Activated naive CD8-positive, alpha-beta T cell treated with anti-CD3 and anti-CD28 coated beads for 36 hours (primary cell): Measurements from ENCODE around the gene NOC3L. TPM values are rescaled to one million over a fixed set of nuclear protein-coding genes. Genes with fewer than 3 reads are reported as not detected.
A peak's percentile ranks its signal among the peaks of the same experiment; 100 is the strongest.

ENCODE experiments used
- DNase-seq: peaks from one replicate; pipeline ENCODE4 v3.0.0; 2021
- H3K27ac Mint-ChIP-seq: one replicate; pipeline ENCODE4 v1.8.0; 2022; ENCODE audit warnings: mild to moderate bottlenecking, moderate library complexity, mixed read lengths
- H3K27me3 Mint-ChIP-seq: one replicate; pipeline ENCODE4 v1.8.0; 2022; ENCODE audit warnings: mild to moderate bottlenecking, mixed read lengths
- H3K36me3 Mint-ChIP-seq: one replicate; pipeline ENCODE4 v1.8.0; 2021; ENCODE audit warnings: mild to moderate bottlenecking, mixed read lengths
- H3K4me1 Mint-ChIP-seq: one replicate; pipeline ENCODE4 v1.8.0; 2021; ENCODE audit warnings: mixed read lengths
- H3K4me3 Mint-ChIP-seq: one replicate; pipeline ENCODE4 v1.8.0; 2022; ENCODE audit warnings: mild to moderate bottlenecking, moderate library complexity, mixed read lengths
- H3K9me3 Mint-ChIP-seq: one replicate; pipeline ENCODE4 v1.8.0; 2022; ENCODE audit warnings: mixed read lengths
- total RNA-seq, 2 experiments: library from RNA; stranded (reverse); gene quantifications; one replicate each; pipeline ENCODE4 v1.2.3, GENCODE V29; 2021

Gene NOC3L
- total RNA-seq, 2 experiments from 2014 or later: 47.9 to 48.9 TPM

DNA sequence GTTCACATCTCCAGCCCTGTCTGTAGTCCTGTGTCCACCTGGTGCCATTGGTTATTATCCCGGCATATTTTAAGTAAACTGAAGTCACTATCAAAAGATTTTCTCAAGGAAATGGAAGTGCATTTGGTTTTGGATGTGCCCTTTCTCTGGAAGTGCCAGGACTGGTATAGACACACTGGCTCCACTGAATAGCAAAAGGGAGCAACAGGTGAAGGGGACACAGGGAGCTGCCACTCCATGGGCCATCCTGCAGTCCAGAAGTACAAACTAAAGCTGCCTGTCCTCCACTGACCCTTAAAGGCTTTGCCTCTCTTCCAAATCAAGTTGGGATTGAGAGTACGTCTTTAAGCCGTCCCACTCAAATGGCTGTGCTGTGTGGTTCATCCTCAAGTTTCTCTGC is 62.7 kb downstream of the NOC3L start:
- no peaks in the 10 kb centered on the region for H3K36me3 Mint-ChIP-seq
- peaks cover 51% of the 10 kb centered on the region for H3K27me3 Mint-ChIP-seq
- H3K9me3 Mint-ChIP-seq: no peaks in the 10 kb centered on the region
- no peak for DNase-seq
- peaks cover 12% of the 10 kb centered on the region for H3K4me1 Mint-ChIP-seq
- no peak overlapping the region for H3K27ac Mint-ChIP-seq
- H3K4me3 Mint-ChIP-seq: no peak overlapping the region

DNA sequence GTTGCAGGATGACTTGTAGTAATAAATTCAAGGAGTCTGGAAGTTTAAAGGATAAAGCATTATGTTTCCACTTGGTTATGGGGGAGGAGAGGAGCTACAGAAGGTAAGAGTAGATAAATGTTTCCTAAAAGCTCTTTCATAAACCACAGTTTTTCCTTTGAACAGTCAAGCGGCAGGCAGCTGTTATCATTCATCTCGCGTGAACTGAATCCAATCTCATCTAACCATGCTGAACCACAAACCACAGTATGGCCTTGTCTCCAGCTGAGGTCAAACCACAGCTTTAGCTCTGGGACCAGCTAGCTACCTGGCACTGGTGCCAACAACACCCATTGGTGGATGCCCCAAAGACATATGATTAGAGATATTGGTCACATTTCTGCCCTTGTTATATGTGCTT is 63.3 kb downstream of the NOC3L start:
- H3K36me3 Mint-ChIP-seq: no peaks in the 10 kb centered on the region
- no peaks in the 10 kb centered on the region for H3K9me3 Mint-ChIP-seq
- no peak overlapping the region for H3K27ac Mint-ChIP-seq
- no peak overlapping the region for H3K4me3 Mint-ChIP-seq
- DNase-seq: peak; percentile 3
- H3K4me1 Mint-ChIP-seq: peaks cover 12% of the 10 kb centered on the region
- peaks cover 51% of the 10 kb centered on the region for H3K27me3 Mint-ChIP-seq

DNA sequence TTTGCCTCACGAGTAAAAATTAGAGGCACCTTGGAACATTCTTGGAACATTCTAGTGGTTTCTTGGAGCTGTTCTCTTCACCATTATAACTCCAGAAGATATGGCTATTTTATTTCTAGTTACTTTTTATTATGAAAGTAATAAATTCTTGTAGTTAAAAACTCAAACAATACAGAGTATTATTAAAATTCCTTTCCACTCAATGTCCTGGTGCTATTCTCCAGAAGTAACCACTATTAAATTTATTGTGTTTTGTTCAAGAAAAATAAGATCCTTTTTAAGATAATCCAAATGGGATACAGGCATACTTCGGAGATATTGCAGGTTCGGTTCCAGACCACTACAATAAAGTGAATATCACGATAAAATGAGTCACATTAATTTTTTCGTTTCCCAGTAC is 68.6 kb downstream of the NOC3L start:
- H3K36me3 Mint-ChIP-seq: no peaks in the 10 kb centered on the region
- no peak for DNase-seq
- H3K27me3 Mint-ChIP-seq: peaks cover 38% of the 10 kb centered on the region
- peaks cover 3% of the 10 kb centered on the region for H3K4me1 Mint-ChIP-seq
- H3K27ac Mint-ChIP-seq: no peak overlapping the region
- H3K9me3 Mint-ChIP-seq: no peaks in the 10 kb centered on the region
- H3K4me3 Mint-ChIP-seq: no peak overlapping the region

DNA sequence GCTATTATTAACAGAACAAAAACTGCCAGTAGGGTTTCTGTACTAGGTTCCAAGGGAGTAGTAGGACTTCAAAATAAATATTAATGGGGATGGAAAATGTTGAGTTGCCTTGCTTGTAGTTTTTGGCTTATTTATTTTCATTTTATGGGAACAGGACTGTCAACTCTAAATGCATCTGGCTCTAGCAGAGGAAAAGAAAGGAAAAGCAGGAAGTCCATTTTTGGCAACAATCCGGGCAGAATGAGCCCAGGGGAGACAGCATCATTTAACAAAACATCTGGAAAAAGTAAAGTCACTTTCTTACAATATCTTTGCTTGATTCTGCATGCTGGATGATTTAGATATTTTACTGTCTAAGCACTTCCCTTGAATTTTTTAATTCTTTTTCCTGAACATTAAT is 69.4 kb downstream of the NOC3L start:
- DNase-seq: no peak
- H3K27ac Mint-ChIP-seq: no peak overlapping the region
- H3K9me3 Mint-ChIP-seq: no peaks in the 10 kb centered on the region
- no peak overlapping the region for H3K4me3 Mint-ChIP-seq
- no peaks in the 10 kb centered on the region for H3K4me1 Mint-ChIP-seq
- H3K27me3 Mint-ChIP-seq: peaks cover 30% of the 10 kb centered on the region
- no peaks in the 10 kb centered on the region for H3K36me3 Mint-ChIP-seq

DNA sequence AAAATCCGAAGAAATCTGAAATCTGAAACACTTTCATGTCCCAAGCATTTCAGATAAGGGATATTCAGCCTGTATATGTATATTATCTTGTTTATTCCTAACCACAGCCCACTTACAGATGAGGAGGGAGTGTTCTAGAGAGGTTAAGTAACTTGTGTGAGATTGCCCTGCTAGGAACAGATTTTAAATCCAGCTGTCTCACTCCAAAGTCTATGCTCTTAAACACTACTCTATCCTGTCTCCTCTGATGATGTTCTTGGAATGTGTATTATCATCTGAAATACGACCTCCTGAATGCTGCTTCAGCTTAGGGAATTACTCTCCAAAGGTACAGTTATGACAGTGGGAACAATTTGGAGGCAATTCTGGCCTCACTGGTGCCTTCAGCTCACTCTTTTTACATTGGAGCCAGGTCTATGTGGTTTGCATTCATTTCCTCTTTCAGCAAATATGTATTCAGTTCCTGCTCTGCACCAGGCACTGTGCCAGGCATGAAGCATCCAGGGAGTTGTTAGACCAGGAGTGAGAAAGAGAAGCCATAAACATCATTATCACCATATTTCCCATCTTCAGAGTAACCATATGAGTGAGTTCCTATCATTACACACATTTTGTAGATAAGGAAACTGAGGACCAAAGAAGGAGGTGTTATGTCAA is 70.2 kb downstream of the NOC3L start:
- no peaks in the 10 kb centered on the region for H3K36me3 Mint-ChIP-seq
- DNase-seq: no peak
- H3K9me3 Mint-ChIP-seq: no peaks in the 10 kb centered on the region
- H3K4me1 Mint-ChIP-seq: no peaks in the 10 kb centered on the region
- no peak overlapping the region for H3K27ac Mint-ChIP-seq
- peaks cover 32% of the 10 kb centered on the region for H3K27me3 Mint-ChIP-seq
- no peak overlapping the region for H3K4me3 Mint-ChIP-seq

DNA sequence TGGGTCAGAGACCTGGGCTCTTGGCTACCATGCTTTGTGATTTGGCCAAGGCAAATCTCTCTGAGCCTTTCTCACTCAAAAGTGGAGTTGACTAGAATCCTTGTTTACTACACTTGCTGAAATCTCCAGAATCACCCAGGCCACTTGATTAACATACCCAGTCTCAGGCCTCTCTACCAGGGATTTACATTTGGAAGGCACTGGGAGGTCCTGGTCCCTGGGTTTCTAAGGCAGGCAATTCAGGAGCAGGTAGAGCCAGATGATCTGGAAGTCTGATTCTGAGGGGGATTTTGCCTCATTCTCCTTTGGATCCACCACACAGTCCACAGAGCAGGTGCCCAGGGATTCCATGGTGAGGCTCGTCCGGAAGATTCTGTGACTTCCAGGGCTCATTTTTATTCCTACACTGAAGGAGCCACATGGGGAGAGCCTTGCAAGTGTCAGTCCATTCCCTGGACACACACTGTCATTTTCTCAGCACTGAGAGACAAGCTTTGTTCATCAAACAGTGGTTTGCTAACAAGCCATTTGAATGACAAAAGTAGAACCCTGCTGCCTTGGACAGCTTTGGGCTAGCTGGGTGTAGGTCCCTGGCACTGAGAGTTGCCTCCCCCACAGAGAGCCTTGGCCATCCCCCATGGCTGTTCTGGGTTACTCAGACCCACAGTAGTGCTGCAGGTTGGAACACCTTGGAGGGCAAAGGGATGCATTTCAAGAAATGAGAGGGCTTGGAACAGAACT is 74.2 kb downstream of the NOC3L start:
- no peak for DNase-seq
- Mint-ChIP-seq H3K27ac (no peak overlapping the region), H3K9me3 (no peaks in the 10 kb centered on the region), H3K27me3 (peaks cover 20% of the 10 kb centered on the region), H3K4me3 (no peak overlapping the region), H3K36me3 (no peaks in the 10 kb centered on the region), H3K4me1 (no peaks in the 10 kb centered on the region)

DNA sequence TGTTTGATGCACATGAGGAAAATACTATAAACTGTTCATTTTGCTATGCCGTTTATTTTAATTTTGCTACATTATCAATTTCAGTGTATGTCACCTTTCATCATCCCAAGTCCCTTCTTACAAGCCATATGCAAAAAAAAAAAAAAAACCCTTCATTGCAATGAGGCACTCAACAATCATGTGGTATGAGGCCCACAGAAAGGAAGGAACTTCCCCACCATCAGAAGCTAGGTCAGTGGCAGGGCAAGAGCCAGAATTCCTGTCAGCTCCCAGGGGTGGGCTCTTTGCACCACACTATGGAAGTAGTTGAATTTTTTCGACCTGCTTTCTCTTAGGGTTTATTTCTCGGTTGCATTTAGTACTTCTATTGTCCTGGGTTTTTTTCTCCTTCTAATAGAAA is 75.4 kb downstream of the NOC3L start:
- H3K27me3 Mint-ChIP-seq: peaks cover 14% of the 10 kb centered on the region
- H3K27ac Mint-ChIP-seq: no peak overlapping the region
- no peak for DNase-seq
- H3K36me3 Mint-ChIP-seq: no peaks in the 10 kb centered on the region
- H3K4me1 Mint-ChIP-seq: no peaks in the 10 kb centered on the region
- no peaks in the 10 kb centered on the region for H3K9me3 Mint-ChIP-seq
- H3K4me3 Mint-ChIP-seq: no peak overlapping the region

DNA sequence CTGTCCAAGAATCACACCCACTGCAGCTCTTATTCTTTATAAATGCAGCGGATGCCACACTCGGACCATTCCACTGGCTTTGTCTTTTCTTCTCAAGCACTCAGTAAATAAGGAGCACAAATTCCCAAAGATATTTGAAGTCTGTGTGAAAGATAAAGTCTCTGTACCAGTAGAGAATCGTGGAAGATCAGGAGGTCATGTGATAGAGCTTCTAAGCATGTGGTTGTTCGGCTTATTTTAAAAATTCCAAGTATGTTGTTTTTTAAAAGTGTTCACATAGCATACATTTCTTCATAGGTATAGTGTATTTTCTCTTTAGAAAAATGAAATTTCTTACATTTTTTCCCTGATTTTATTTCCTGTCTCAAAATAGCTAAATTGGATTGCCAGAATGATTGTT is 75.8 kb downstream of the NOC3L start:
- Mint-ChIP-seq H3K27me3 (peaks cover 13% of the 10 kb centered on the region), H3K4me1 (no peaks in the 10 kb centered on the region), H3K4me3 (no peak overlapping the region), H3K27ac (no peak overlapping the region), H3K36me3 (no peaks in the 10 kb centered on the region), H3K9me3 (no peaks in the 10 kb centered on the region)
- DNase-seq: no peak

DNA sequence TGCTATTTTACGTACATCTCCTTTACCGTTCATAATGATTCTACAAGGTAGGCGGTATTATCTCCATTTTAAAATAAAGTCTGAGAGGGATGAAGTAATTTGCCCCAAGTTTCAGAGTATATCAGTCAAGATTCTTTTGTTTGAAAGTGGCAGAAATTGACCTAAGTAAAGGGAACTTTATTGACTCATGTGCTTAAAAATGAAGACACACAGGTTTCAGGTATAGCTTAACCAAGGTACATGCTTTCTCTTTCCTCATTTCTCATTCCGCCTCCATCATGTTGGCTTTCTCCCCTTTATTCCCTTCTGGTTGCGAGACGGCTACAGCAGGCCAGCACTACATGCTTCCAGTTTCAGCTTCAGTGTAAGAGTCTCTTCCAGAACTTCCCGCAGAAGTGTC is 77.5 kb downstream of the NOC3L start:
- Mint-ChIP-seq H3K36me3 (no peaks in the 10 kb centered on the region), H3K27ac (no peak overlapping the region), H3K4me1 (no peaks in the 10 kb centered on the region), H3K27me3 (peaks cover 9% of the 10 kb centered on the region), H3K4me3 (no peak overlapping the region), H3K9me3 (no peaks in the 10 kb centered on the region)
- no peak for DNase-seq

Other genes starting within 250 kb of the NOC3L start
- under 1 TPM; 0.33 to 0.70 TPM for gene TBC1D12, start 39.6 kb upstream of the NOC3L start, total RNA-seq
- 100 to 1,000 TPM; 147 to 149 TPM for gene HELLS, start 182.8 kb upstream of the NOC3L start, total RNA-seq